UCSD-AML1 (cell line): ENCODE measurements around the gene UBE2I.
"Not testable (repeated sequence)": the region's sequence is repeated elsewhere in the genome, so short reads cannot be mapped to it uniquely, and the experiment has no call there.

Source experiments
- DNase-seq: peaks from one replicate; lab custom pipeline; 2025; ENCODE audit not compliant: unreplicated experiment; lab: John Stamatoyannopoulos, UW

The UBE2I gene

DNA sequence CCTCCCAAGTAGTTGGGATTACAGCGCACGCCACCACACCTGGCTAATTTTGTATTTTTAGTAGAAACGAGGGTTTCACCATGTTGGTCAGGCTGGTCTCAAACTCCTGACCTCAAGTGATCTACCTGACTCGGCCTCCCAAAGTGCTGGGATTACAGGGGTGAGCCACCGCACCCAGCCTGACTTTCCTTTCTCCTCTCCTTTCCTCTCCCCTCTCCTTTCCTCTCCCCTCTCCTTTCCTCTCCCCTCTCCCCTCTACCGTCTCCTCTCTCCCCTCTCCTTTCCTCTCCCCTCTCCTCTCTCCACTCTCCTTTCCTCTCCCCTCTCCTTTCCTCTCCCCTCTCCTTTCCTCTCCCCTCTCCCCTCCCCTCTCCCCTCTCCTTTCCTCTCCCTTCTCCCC lies 17.2 kb upstream of the UBE2I start:
- DNase-seq: not testable (repeated sequence)

DNA sequence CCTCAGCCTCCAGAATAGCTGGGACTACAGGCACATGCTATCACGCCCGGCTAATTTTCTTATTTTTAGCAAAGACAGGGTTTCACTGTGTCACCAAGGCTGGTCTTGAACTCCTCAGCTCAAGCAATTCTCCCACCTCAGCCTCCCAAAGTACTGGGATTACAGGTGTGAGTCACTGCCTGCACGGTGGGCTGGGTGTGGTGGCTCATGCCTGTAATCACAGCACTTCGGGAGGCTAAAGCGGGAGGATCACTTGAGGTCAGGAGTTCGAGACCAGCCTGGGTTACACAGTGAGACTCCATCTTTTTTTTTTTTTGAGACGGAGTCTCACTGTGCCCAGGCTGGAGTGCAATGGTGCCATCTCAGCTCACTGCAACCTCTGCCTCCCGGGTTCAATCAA lies 16.6 kb upstream of the UBE2I start:
- not testable (repeated sequence) for DNase-seq

DNA sequence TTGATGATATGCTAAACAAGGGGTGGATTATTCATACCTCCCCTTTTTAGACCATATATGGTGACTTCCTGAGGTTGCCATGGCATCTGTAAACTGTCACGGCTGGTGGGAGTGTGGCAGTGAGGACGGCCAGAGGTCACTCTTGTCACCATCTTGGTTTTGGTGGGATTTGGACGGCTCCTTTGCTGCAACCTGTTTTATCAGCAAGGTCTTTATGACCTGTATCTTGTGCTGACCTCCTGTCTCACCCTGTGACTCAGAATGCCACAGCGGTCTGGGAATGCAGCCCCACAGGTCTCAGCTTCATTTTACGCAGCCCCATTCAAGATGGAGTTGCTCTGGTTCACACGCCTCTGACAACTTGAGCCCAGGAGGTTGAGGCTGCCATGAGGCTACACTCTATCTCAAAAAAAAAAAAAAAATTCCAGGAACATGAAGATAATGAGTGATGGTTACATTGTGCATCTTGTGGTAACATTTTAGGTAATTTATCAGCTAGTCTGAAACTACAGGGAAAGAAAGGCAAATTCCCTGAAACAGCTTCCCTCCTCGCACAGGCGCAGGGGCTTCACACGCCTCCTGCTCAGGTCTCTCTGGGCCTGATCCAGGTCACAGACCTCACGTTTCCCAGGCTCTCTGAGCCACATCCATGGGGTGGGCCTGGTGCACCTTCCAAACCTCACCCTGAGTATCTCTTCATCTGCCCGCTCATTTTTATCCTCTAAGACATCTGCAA lies 15.3 kb upstream of the UBE2I start:
- DNase-seq: no peak

DNA sequence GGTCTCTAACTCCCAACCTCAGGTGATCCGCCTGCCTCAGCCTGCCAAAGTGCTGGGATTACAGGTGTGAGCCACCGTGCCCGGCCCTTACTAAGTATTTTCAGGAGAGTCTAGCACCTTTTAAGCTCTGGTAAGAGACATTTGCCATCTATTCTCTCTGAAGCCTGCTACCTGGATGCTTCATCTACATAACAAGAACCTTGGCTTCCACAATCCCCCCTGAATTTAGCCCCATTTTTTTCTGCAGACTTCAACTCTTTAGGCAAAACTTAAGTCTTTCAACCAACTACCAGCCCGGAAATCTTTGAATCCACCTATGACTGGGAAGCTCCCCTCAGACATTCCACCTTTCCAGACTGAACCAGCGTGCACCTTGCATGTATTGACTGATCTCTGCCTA lies 14.0 kb upstream of the UBE2I start:
- DNase-seq: no peak

DNA sequence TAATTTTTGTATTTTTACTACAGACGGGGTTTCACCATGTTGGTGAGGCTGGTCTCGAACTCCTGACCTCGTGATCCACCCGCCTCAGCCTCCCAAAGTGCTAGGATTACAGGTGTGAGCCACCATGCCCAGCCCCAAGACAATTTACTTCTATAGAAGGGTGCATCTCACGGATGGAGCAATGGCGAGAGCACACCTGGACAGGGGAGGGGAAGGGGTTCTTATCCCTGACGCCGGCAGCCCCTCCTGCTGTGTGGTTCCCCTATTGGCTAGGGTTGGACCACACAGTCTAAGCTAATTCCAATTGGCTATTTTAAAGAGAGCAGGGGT lies 12.8 kb upstream of the UBE2I start:
- not testable (repeated sequence) for DNase-seq

DNA sequence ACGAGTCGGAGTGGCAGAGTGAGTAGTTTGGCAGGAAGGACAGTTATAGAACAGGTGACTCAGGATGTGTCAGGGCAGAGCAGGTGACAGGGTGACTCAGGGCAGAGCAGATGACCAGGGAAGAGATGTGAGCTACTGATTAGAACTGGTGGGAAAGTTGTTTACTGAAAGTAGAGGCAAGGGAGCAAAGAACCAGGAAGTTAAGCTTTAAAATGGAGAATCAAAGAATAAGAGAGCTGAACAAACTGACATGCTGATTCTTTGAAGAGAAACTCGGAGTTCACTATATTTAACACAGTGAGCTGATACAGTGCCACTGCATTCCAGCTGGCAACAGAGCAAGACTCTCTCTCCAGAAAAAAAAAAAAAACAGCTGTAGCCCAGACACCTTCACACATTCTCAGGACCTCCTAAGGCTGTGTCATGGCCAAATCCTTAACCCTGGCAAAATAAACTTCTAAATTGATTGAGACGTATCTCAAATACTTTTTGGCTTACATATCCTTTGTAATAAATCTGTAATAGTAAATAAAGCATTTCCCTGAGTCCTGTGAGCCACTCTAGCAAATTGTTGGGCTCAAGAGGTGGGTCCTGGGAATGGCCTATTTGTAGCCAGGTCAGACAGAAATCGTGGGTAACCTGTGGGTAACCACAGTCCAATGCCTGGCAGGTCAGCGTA lies 12.3 kb upstream of the UBE2I start:
- DNase-seq: no peak

DNA sequence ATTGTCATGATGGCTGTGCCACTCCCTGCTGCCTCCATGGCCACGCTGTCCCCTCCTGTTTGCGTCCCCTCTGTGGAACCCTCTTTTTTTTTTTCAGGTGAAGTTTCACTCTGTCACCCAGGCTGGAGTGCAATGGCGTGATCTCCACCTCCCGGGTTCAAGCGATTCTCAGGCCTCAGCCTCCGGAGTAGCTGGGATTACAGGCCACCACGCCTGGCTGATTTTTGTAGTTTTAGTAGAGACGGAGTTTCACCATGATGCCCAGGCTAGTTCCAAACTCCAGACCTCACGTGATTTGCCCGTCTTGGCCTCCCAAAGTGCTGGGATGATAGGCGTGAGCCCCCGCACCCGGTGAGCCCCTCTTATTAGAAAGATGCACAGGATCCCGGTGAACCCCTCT lies 11.0 kb upstream of the UBE2I start:
- no peak for DNase-seq

DNA sequence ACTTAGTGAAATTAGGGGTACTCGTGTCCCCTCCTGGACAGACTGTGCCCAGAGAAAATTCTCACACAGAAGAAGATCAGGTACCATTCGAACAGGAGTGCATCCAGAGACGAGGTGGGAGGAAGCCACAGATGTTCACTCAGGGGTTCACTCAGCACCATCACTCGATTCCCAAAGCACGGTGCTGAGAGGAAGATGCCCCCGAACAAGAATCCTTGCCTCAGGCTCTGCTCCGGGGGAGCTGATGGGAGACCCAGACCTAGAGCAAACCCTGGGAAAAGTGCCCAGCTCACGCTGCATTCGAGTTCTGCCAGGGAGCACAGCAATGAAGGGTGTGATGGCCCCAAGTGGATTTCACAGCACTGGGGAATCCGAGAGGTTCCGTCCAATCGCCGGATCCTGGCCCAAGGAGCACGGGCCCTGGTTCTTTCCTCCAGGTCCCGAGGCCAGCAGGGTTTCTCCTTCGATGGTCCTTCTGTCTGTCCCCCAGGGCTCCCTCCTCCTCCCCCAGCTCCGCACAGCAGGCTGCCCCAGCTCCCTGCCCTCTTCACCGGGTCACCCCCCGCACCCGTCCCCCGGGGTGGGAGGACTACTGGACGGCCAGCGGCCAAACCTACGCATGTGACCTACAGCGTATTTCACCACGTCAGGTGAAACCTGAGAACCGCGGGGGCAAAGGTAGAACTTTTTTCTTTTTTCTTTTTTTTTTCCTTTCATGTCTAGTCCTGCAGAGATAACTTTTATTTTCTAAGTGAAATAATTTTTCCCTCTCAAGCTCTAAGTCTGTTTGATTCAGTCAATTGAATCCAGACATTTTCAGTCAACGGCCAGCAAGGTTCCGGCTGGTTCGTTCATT lies 10.2 kb upstream of the UBE2I start:
- no peak for DNase-seq

DNA sequence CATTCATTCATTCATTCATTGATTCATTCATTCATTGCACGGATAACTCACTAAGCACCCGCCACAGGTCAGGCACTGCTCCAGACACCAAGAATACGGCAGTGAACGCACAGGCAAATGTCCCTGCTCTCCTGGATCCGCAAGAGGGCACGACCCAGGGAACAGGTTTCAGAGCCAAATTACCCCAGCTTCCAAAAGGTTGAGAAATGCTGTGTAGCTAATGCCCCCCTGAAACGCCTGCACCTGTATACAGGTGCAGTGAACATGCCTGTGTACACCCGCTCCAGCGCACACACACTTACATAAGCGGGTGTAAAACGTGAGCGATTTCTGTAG lies 9.6 kb upstream of the UBE2I start:
- no peak for DNase-seq

DNA sequence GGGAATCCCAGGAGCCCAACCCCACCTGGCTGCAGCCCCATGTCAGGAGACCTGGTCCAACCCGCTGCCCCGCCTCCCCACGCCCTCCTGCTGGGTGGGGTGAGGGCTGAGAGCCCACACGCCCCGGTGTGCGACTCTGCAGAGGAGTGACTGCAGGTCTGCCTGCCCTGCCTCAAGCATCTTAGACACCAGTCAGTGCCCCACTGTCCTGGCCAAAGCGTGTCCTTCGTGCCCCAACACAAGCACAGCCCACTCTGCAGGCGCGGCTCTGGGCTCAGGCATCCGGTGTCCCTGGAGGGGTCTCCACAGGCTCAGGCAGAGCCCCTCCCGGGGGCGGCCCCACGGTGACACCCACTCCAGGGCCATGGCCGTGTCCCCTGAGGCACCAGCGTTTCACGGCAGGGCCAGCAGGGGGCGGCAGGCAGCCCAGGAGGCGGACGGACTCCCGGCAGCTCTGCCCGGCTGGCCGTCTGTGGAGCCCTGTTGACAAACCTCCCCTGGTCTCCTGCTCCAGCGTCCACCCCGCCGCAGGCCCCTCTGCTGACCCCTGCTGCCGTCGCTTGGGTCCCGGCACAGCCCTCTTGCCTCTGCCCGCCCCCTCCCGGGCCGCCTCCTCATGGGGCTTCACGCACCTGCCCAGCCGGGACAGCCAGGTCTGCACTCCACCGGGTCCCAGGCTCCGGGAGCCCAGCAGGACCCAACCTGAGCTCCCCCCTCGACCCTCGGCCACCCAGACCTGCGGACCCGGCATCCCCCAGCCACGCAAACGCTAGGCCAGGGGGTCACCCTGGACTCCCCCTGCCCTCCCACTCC lies 8.6 kb upstream of the UBE2I start:
- DNase-seq: peak; percentile 75

DNA sequence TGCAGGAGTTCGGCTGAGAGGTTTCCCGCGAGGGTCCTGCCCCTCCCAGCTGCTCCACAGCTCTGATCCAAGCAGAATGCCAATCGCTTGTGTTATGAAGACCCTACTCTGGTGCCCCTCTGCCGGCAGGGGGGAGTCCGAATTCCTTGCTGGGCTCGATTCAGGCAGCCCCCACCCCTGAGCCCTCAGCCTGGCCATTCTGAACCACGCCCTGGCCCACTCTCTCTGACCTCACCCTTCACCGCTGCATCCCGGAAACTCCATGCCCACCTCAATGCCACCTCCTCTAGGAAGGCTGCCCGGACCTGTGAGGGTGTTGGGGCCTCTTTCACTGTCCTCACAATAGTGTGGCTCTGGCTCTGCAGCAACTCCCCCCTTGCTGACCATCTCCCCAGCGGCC lies 7.9 kb upstream of the UBE2I start:
- no peak for DNase-seq

DNA sequence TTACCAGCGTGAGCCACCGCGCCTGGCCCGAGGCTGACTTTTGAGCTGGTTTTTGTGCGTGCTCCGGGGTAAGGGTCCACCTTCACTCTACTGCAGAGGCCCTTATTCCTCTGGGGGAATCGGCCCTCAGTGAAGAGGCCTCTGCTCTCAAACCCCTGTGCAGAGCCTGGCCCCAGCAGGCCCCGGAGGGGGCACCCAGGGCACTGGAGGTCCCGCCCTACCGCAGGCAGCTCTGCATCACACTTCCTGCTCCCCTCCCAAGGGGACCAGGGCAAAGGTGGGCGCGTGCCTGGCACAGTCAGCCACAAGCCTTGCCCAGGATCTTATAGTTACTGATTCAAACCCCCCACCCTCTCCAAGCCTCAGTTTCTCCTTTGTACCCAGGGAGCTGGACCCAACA lies 3.6 kb upstream of the UBE2I start:
- DNase-seq: no peak

DNA sequence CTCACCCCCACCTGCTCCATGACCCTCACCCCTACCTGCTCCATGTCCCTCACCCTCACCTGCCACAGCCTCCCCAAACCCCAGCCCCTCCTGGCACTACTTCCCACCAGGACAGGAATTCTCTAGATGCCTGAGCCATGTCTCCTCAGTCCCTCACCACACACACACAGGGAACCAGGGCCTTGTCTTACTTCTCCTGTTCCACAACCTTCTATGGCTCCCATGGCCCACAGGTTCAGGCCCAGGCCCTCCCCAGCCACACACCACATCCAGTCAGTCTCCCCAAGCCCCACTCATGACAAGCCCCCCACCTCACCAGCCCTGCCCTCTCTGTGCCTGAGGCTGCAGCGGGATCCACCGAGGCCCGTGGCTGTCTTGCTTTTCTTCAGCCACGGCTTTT lies 3.1 kb upstream of the UBE2I start:
- no peak for DNase-seq

DNA sequence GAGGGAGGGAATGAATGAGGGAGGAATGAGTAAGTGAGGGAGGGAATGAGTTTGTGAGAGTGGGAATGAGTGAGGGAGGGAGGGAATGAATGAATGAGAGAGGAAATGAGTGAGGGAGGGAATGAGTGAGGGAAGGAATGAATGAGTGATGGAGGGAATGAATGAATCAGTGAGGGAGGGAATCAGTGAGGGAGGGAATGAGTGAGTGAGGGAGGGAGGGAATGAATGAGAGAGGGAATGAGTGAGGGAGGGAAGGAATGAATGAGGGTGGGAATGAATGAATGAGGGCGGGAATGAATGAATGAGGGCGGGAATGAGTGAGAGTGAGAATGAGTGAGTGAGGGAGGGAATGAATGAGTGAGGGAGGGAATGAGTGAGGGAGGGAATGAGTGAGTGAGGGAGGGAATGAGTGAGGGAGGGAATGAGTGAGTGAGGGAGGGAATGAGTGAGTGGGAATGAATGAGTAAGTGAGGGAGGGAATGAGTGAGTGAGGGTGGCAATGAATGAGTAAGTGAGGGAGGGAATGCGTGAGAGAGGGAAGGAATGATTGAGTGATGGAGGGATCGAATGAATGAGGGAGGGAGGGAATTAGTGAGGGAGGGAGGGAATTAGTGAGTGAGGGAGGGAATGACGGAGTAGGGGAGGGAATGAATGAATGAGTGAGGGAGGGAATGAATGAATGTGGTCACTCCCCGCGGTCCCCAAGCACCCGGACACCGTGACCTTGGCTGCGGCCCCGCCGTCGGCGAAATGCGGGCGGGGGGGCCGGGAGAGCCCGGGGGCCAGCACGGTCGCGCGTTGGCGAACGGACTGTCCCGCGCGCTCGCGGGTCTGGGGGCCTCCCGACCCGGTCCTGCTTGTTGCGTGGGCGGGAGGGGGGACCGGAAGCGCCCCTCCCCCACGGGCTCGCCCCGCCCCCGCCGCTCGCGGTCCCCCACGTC lies 1.1 kb upstream of the UBE2I start:
- no peak for DNase-seq

DNA sequence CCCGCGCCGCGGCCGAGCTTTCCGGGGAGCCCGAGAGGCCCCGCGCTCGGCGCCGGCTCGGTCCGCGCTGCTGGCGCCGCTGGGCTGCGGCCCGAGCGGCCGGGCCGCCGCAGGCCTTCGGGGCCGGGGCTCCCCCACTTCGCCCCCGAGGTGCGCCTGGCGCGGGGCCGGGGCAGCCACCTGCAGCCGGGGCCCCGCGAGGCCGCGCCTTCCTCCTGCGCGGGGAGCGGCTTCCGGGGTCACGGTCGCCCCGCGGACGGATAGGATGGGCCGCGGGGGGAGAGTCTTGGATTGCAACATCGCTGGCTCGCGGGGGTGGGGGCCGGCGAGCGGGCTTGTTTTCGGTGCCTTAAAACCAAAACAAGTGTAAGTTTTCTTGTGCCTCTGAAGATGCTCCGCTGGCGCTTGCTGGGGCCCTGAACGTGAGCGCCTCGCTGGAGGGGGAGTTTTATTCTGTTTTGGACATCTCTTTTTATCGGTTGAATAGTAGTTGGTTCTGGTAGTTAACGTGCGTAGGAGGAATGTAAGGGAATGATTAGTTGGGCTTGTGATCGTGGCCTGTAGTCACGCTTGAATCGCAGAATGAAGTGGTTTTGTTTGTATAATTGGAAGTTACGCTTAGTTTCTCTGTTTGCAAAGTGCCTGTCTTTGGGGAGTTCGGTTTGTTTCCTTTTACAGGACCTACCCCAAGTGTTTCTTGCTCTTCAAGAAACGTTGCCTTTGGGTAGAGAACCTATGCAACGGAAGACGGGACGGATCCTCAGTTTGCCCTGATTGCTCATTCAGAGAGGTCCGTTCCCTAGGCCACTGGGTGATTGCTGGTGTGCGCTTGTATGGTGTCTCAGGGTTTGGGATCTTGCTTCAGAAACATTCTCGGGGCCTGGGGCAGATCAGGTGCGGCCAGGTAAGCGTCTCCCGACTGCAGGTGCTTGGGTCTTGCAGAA lies 724 bp downstream of the UBE2I start:
- peak; percentile 35 for DNase-seq

DNA sequence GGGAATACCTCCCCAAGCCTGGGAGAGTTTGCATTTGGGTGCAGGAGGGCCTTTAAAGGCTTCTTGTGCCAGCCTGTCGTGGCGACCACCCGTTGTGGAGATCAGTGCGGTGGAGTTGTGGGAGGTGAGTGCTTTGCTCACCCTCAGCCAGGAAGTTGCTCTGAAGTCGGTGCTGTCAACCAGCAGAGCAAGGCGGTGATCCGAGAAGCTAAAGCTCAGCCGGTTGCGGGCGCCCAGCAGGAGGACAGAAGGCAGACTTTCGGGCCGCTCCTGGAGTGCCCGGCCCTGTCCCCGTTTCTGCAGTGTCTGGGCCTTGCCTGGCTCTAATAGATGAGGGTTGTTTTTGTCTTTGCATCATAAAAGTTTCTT lies 1.4 kb downstream of the UBE2I start:
- peak; percentile 22 for DNase-seq

DNA sequence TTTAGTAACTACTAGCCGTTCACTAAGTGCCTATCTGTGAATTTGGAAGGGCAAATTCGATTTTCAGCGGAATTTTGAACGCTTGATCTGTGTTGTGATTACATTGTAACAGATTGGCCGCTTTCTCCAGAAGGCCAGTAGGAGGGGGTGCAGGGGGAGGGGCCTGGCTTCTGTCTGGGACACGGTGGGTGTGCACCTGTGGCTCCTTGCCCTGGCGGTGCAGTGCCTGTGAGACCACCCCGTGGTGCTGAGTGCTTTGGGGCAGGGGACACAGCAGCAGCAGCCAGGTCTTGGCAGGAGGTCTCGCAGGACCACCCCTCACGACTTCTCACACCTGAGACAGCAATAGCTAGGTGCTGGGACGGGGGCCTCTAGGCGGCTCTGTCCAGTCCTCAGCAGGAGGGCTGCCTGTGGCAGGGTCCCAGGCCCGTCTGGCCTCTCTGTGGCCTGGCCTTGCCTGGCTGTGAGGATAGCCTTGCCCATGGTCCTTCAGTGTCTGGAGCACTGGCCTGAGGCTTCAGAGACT lies 1.8 kb downstream of the UBE2I start:
- no peak for DNase-seq

DNA sequence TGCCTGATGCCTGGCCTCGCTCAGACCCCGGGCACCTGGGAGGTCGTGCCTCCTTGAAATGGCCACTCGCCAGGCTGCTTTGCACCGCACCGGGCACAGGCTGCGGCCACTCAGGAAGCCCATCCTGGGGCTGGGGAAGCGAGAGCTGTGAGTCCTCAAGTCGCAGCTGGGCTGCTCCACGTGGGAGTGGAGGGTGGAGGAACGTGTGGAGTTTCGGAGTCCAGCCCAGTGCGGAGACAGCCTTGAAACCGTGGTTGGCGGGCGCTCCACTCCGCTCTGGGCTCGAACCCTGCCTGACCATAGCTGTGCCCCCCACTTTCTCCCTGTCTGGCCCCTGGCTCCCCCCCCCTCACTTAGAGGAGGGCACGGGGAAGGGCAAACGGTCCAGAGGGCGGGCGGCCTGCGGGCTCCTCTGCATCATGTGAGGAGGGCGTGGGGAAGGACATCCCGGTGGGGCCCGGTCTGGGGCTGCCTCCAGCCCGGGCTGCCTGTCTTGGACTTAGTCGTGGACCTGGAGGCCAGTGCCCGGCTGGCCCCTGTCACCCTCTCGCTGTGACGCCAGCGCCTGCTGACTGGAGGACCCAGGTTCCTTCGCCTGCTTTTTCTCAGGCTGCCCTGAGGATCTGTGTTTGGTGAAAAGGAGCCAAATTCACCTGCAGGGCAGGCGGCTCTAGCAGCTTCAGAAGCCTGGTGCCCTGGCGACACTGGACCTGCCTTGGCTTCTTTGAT lies 2.5 kb downstream of the UBE2I start:
- DNase-seq: no peak
